HUDEP-2 (cell line): Measurements from ENCODE around the gene TAS2R41.

Experiments
- DNase-seq, 76 experiments: peaks; one replicate each; lab custom pipeline; 2025; ENCODE audit not compliant: unreplicated experiment in 76 of 76; lab: John Stamatoyannopoulos, UW

The TAS2R41 gene

GRCh38 chr7:143492043-143492471, 14.4 kb downstream of the TAS2R41 start:
- no peak for DNase-seq

- no peak for DNase-seq
Measured at GRCh38 chr7:143492799-143493739, 15.4 kb downstream of the TAS2R41 start.

- DNase-seq, result no peak
Measured at GRCh38 chr7:143493751-143494150, 16.1 kb downstream of the TAS2R41 start.

- DNase-seq, result no peak
Measured at GRCh38 chr7:143494622-143495021, 16.9 kb downstream of the TAS2R41 start.

- no peak for DNase-seq
Measured at GRCh38 chr7:143495851-143496250, 18.2 kb downstream of the TAS2R41 start.

GRCh38 chr7:143496263-143496662, 18.6 kb downstream of the TAS2R41 start:
- DNase-seq, result no peak

GRCh38 chr7:143497008-143497795, 19.5 kb downstream of the TAS2R41 start:
- no peak for DNase-seq

GRCh38 chr7:143499246-143499645, 21.6 kb downstream of the TAS2R41 start:
- DNase-seq, result no peak

GRCh38 chr7:143499743-143500348, 22.2 kb downstream of the TAS2R41 start:
- no peak for DNase-seq

- no peak for DNase-seq
Measured at GRCh38 chr7:143503261-143503660, 25.6 kb downstream of the TAS2R41 start.

GRCh38 chr7:143504215-143504936, 26.7 kb downstream of the TAS2R41 start:
- no peak for DNase-seq

GRCh38 chr7:143504937-143505297, 27.2 kb downstream of the TAS2R41 start:
- DNase-seq, result no peak

GRCh38 chr7:143505838-143506237, 28.2 kb downstream of the TAS2R41 start:
- no peak for DNase-seq

GRCh38 chr7:143507094-143507518, 29.4 kb downstream of the TAS2R41 start:
- no peak for DNase-seq

GRCh38 chr7:143507534-143508055, 29.9 kb downstream of the TAS2R41 start:
- DNase-seq, result no peak

- no peak for DNase-seq
Measured at GRCh38 chr7:143510854-143511592, 33.4 kb downstream of the TAS2R41 start.

- DNase-seq, result no peak
Measured at GRCh38 chr7:143511593-143512047, 33.9 kb downstream of the TAS2R41 start.

GRCh38 chr7:143512488-143513340, 35.0 kb downstream of the TAS2R41 start:
- no peak for DNase-seq

GRCh38 chr7:143514487-143514886, 36.8 kb downstream of the TAS2R41 start:
- DNase-seq, result no peak
